ENCODE results near the gene TCF25. TPM values are rescaled to one million over a fixed set of nuclear protein-coding genes. Genes with fewer than 3 reads are reported as not detected.

TCF25 gene
- total and polyA plus RNA-seq, 2 donors (not counting 1 experiment from before 2014, with no cell fraction given) = 150 to 176 TPM

DNA sequence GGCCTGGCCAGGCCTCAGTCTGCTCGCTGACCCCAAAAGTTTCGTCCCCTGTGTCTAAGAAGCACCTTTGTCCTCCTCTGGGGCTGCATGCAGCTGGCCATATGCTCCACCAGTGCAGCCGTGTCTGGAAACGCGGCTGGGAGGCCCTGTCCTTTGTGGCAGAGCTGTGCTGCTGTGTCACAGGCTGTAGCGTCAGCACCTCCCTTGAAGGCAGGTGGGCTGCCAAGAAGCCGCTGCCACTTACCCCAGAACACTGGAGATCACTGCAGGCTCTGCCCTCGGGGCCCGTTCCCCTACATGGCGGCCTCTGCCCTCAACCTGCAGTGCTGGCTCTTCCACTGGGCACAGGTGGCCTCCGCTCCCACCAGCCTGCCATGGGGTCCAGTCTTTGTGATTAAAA, 29.6 kb downstream of the TCF25 start:
- H3K27me3 ChIP-seq (ENCODE audit: control insufficient read depth, insufficient read depth, low read length) = no peaks in the 10 kb centered on the region
- no peak overlapping the region for H2AFZ ChIP-seq (ENCODE audit: low read length)
- H3K4me3 ChIP-seq (replicated peaks in 1 of 4; ENCODE audit: control extremely low read depth in 1 of 4, insufficient read depth in 1 of 4, low read depth in 3 of 4, low read length in 4 of 4) = no peak overlapping the region
- H3K4me2 ChIP-seq (ENCODE audit: extremely low read depth, insufficient read depth, low read length) = no peak overlapping the region
- no peaks in the 10 kb centered on the region for H3K9me3 ChIP-seq (ENCODE audit: control insufficient read depth, insufficient read depth, low read depth, low read length)
- TF ChIP-seq, protein P1, sequence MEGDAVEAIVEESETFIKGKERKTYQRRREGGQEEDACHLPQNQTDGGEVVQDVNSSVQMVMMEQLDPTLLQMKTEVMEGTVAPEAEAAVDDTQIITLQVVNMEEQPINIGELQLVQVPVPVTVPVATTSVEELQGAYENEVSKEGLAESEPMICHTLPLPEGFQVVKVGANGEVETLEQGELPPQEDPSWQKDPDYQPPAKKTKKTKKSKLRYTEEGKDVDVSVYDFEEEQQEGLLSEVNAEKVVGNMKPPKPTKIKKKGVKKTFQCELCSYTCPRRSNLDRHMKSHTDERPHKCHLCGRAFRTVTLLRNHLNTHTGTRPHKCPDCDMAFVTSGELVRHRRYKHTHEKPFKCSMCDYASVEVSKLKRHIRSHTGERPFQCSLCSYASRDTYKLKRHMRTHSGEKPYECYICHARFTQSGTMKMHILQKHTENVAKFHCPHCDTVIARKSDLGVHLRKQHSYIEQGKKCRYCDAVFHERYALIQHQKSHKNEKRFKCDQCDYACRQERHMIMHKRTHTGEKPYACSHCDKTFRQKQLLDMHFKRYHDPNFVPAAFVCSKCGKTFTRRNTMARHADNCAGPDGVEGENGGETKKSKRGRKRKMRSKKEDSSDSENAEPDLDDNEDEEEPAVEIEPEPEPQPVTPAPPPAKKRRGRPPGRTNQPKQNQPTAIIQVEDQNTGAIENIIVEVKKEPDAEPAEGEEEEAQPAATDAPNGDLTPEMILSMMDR (conservative IDR thresholded peaks at IDR 0.05 in 1 of 2, IDR thresholded peaks at IDR 0.05 in 1 of 2; ENCODE audit: low read depth in 1 of 2, low read length in 2 of 2) = no peak
- no peak for TF ChIP-seq EZH2 (IDR thresholded peaks at IDR 0.05; ENCODE audit: low read length, missing control alignments)
- H3K27ac ChIP-seq (ENCODE audit: insufficient read depth, low read length) = no peak overlapping the region
- peaks cover 45% of the 10 kb centered on the region for H3K36me3 ChIP-seq (ENCODE audit: control insufficient read depth, insufficient read depth, low read length)
- H3K4me1 ChIP-seq (ENCODE audit: control insufficient read depth, extremely low read depth, insufficient read depth, low read length) = no peaks in the 10 kb centered on the region
- no peak overlapping the region for H3K9ac ChIP-seq (ENCODE audit: insufficient read depth, low read length)
- no peaks in the 10 kb centered on the region for H3K79me2 ChIP-seq (ENCODE audit: control insufficient read depth, insufficient read depth, low read length)
- no peaks in the 10 kb centered on the region for H4K20me1 ChIP-seq (ENCODE audit: control insufficient read depth, extremely low read depth, insufficient read depth, low read length)
- DNase-seq (ENCODE audit: low read depth in 2 of 2) = no peak

DNA sequence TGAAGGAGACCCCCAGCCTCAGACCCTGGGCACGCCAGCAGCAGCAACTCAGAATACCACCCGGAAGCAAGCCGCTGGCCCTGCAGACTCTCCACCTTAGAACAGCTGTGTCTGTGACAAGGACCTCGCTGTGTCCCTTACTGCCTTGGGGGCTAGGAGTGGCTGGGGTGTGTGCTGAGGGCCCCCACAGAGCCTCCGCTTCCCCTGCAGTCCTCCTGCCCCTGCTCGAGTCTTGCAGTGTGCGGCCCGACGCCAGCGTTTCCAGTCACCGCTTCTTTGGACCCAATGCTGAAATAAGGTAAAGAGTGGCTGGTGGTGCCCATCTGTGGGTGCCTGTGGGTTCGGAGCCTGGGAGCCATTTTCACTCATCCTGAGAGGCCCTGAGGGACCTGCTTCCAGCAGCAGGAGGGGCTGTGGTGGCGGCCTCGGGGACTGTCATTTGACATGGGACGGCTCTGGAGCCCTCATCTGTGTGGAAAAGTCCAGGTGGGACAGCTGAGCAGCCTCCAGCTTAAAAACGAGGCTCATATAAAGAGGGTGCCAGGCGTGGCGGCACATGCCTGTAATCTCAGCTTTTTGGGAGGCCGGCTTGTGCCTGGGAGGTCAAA, 30.6 kb downstream of the TCF25 start:
- H3K4me1 ChIP-seq (ENCODE audit: control insufficient read depth, extremely low read depth, insufficient read depth, low read length) = no peaks in the 10 kb centered on the region
- no peak overlapping the region for H3K4me2 ChIP-seq (ENCODE audit: extremely low read depth, insufficient read depth, low read length)
- no peaks in the 10 kb centered on the region for H3K79me2 ChIP-seq (ENCODE audit: control insufficient read depth, insufficient read depth, low read length)
- H3K27ac ChIP-seq (ENCODE audit: insufficient read depth, low read length) = no peak overlapping the region
- no peaks in the 10 kb centered on the region for H4K20me1 ChIP-seq (ENCODE audit: control insufficient read depth, extremely low read depth, insufficient read depth, low read length)
- DNase-seq (ENCODE audit: low read depth in 2 of 2) = no peak
- H2AFZ ChIP-seq (ENCODE audit: low read length) = no peak overlapping the region
- H3K36me3 ChIP-seq (ENCODE audit: control insufficient read depth, insufficient read depth, low read length) = peaks cover 43% of the 10 kb centered on the region
- TF ChIP-seq EZH2 (IDR thresholded peaks at IDR 0.05; ENCODE audit: low read length, missing control alignments) = no peak
- TF ChIP-seq, protein P1 (conservative IDR thresholded peaks at IDR 0.05 in 1 of 2, IDR thresholded peaks at IDR 0.05 in 1 of 2; ENCODE audit: low read depth in 1 of 2, low read length in 2 of 2) = no peak
- no peaks in the 10 kb centered on the region for H3K9me3 ChIP-seq (ENCODE audit: control insufficient read depth, insufficient read depth, low read depth, low read length)
- no peak overlapping the region for H3K4me3 ChIP-seq (replicated peaks in 1 of 4; ENCODE audit: control extremely low read depth in 1 of 4, insufficient read depth in 1 of 4, low read depth in 3 of 4, low read length in 4 of 4)
- H3K27me3 ChIP-seq (ENCODE audit: control insufficient read depth, insufficient read depth, low read length) = no peaks in the 10 kb centered on the region
- H3K9ac ChIP-seq (ENCODE audit: insufficient read depth, low read length) = no peak overlapping the region

DNA sequence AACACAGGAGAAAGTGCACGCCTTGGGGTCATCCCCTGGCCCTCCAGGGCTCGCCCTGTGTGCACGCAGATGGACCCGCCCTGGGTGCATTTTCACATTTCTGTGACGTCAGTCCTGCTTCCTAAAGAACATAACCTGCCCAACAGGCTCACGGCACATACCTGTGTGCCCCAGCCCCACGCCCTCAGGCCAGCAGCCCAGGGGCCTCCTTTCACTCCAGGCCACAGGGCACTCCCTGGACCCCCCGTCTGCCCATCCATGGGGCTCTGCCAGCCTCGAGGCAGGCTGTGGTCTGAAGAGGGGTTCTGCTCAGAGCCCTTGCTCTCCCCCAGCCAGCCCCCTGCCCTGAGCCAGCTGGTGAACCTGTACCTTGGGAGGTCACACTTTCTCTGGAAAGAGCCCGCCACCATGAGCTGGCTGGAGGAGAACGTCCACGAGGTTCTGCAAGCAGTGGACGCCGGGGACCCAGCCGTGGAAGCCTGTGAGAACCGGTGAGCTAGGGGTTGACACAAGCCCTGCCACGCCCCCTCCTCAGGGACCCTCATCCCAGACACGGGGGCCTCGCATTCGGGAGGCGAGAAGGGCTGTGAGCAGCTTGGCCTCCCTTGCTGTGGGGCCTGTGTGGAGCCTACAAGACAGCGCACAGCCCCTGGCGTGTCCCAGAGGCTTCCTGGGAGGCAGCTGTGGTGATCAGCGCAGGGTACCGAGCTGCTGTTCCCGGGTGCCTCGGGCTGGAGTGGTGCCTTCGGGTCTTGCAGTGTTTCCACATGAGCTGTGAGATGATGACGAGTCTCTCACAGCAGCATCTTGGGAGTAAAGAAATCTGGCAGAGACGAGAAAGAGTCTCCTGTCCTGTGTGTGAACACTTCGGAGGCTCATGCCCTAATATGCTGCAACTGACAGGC, 31.5 kb downstream of the TCF25 start:
- H3K4me3 ChIP-seq (replicated peaks in 1 of 4; ENCODE audit: control extremely low read depth in 1 of 4, insufficient read depth in 1 of 4, low read depth in 3 of 4, low read length in 4 of 4) = no peak overlapping the region
- H3K36me3 ChIP-seq (ENCODE audit: control insufficient read depth, insufficient read depth, low read length) = peaks cover 44% of the 10 kb centered on the region
- no peak overlapping the region for H3K9ac ChIP-seq (ENCODE audit: insufficient read depth, low read length)
- no peaks in the 10 kb centered on the region for H3K27me3 ChIP-seq (ENCODE audit: control insufficient read depth, insufficient read depth, low read length)
- H2AFZ ChIP-seq (ENCODE audit: low read length) = no peak overlapping the region
- no peaks in the 10 kb centered on the region for H3K79me2 ChIP-seq (ENCODE audit: control insufficient read depth, insufficient read depth, low read length)
- H3K27ac ChIP-seq (ENCODE audit: insufficient read depth, low read length) = no peak overlapping the region
- H3K4me1 ChIP-seq (ENCODE audit: control insufficient read depth, extremely low read depth, insufficient read depth, low read length) = peaks cover under 1% of the 10 kb centered on the region
- no peak for DNase-seq (ENCODE audit: low read depth in 2 of 2)
- H3K9me3 ChIP-seq (ENCODE audit: control insufficient read depth, insufficient read depth, low read depth, low read length) = no peaks in the 10 kb centered on the region
- TF ChIP-seq, protein P1 (conservative IDR thresholded peaks at IDR 0.05 in 1 of 2, IDR thresholded peaks at IDR 0.05 in 1 of 2; ENCODE audit: low read depth in 1 of 2, low read length in 2 of 2) = no peak
- TF ChIP-seq EZH2 (IDR thresholded peaks at IDR 0.05; ENCODE audit: low read length, missing control alignments) = no peak
- H4K20me1 ChIP-seq (ENCODE audit: control insufficient read depth, extremely low read depth, insufficient read depth, low read length) = no peaks in the 10 kb centered on the region
- H3K4me2 ChIP-seq (ENCODE audit: extremely low read depth, insufficient read depth, low read length) = no peak overlapping the region
